K562 (cell line): ENCODE data around the gene TMEM59. TPM values are rescaled to one million over a fixed set of nuclear protein-coding genes. Genes with fewer than 3 reads are reported as not detected.
"Not testable (repeated sequence)": the region's sequence is repeated elsewhere in the genome, so short reads cannot be mapped to it uniquely, and the experiment has no call there.

Source experiments
- ATAC-seq: fragments of 200-7000 bp; cut with Tn5 transposase; 3 replicates; pipeline ENCODE4 v1.9.1; 2020; ENCODE audit warnings: moderate library complexity
- BruUV-seq: library from RNA; stranded (reverse); fragments of 400-500 nt; replicated peaks from 2 replicates; lab custom pipeline; 2021; lab: Mats Ljungman, UMichigan
- CTCF ChIA-PET: fragments of 300-600 bp; formaldehyde crosslinking; extraction: SDS; loops from one replicate; lab custom pipeline; 2021; ENCODE audit warnings: low intra/inter-chr PET ratio; lab: Yijun Ruan, JAX
- POLR2A ChIA-PET: fragments of 300-600, 350-650 bp; sonication (Branson Sonifier 250); formaldehyde crosslinking; extraction: SDS; loops from one replicate; lab custom pipeline; 2021; ENCODE audit warnings: antibody characterized with exemption, inconsistent platforms; lab: Yijun Ruan, JAX
- DNase-seq, 4 experiments: peaks; one replicate each; pipeline versions ENCODE4 v3.0.0 to v3.0.0-alpha.2; 2011 to 2018; ENCODE audit warnings: low spot score in 3 of 4, mixed read lengths in 3 of 4; ENCODE audit errors: extremely low read depth in 1 of 4
- FAIRE-seq: peaks from 2 replicates; lab custom pipeline; 2011; peaks lifted over from hg19 to GRCh38; lab: Jason Lieb, UNC
- H2AFZ ChIP-seq: 2 replicates; pipeline ENCODE4 v1.6.0; 2011; ENCODE audit warnings: low read depth, low read length, control low read depth, inconsistent platforms
- H3K27ac ChIP-seq: fragments of 200-600 bp; 3 replicates; pipeline ENCODE4 v1.8.0; 2011; ENCODE audit warnings: low read depth, mild to moderate bottlenecking, control low read depth, inconsistent platforms, low read length, moderate library complexity, mixed read lengths; ENCODE audit errors: extremely low read depth
- H3K27me3 ChIP-seq, 2 experiments: fragments of 300-600 bp in 1 of 2; 2 replicates in 1 of 2; 3 replicates in 1 of 2; pipeline versions ENCODE4 v1.6.0 to v1.8.0; 2011; ENCODE audit warnings: inconsistent platforms in 2 of 2, low read length in 2 of 2, mild to moderate bottlenecking in 1 of 2, mixed read lengths in 1 of 2, moderate library complexity in 1 of 2; ENCODE audit not compliant: control insufficient read depth in 2 of 2, insufficient read depth in 2 of 2
- H3K36me3 ChIP-seq: fragments of 300-600 bp; 3 replicates; pipeline ENCODE4 v1.8.0; 2011; ENCODE audit warnings: mild to moderate bottlenecking, low read length, inconsistent platforms; ENCODE audit not compliant: control insufficient read depth, insufficient read depth
- H3K4me1 ChIP-seq, 2 experiments: fragments of 200-600 bp in 1 of 2; replicated peaks in 1 of 2; 2 replicates in 1 of 2; 3 replicates in 1 of 2; pipeline versions ENCODE4 v1.5.1 to v1.8.0; 2011; ENCODE audit warnings: inconsistent platforms in 2 of 2, low read length in 2 of 2, mild to moderate bottlenecking in 1 of 2, mixed read lengths in 1 of 2, moderate library complexity in 1 of 2; ENCODE audit not compliant: control insufficient read depth in 2 of 2, insufficient read depth in 2 of 2
- H3K4me2 ChIP-seq: 2 replicates; pipeline ENCODE4 v1.6.1; 2011; ENCODE audit warnings: low read length, control low read depth, inconsistent platforms, mixed read lengths; ENCODE audit not compliant: insufficient read depth
- H3K4me3 ChIP-seq: fragments of 200-600 bp; sonication (generic), shearing (Covaris generic); 2 replicates; pipeline ENCODE4 v1.5.1; 2016; ENCODE audit warnings: control low read depth, inconsistent platforms
- H3K79me2 ChIP-seq: fragments of 200-600 bp; 3 replicates; pipeline ENCODE4 v1.8.0; 2011; ENCODE audit warnings: low read length, inconsistent platforms; ENCODE audit not compliant: control insufficient read depth, insufficient read depth
- H3K9ac ChIP-seq, 2 experiments: 2 replicates each; pipeline versions ENCODE4 v1.6.0 to v1.6.1; 2011; ENCODE audit warnings: low read depth in 2 of 2, low read length in 2 of 2, control low read depth in 1 of 2, inconsistent platforms in 1 of 2, mild to moderate bottlenecking in 1 of 2, mixed read lengths in 1 of 2; ENCODE audit not compliant: insufficient read depth in 1 of 2
- H3K9me1 ChIP-seq: one replicate; pipeline ENCODE4 v1.6.0; 2011; ENCODE audit warnings: inconsistent platforms, mild to moderate bottlenecking, low read length, moderate library complexity; ENCODE audit not compliant: control insufficient read depth, insufficient read depth
- H3K9me3 ChIP-seq: replicated peaks from 2 replicates; pipeline ENCODE4 v1.5.1; 2011; ENCODE audit warnings: low read depth, low read length, inconsistent platforms; ENCODE audit not compliant: control insufficient read depth, insufficient read depth
- H4K20me1 ChIP-seq: replicated peaks from 2 replicates; pipeline ENCODE4 v1.6.1; 2011; ENCODE audit warnings: low read length, inconsistent platforms, mixed read lengths; ENCODE audit not compliant: control insufficient read depth, insufficient read depth
- CC2D1A ChIP-seq: fragments of 450-650 bp; IDR thresholded peaks from 2 replicates; pipeline ENCODE4 v1.6.1; 2017; ENCODE audit warnings: mild to moderate bottlenecking
- NR2C2 ChIP-seq, 2 experiments: fragments of 200-800 bp in 1 of 2; sonication (Bioruptor generic) in 1 of 2; sonication (generic) in 1 of 2; formaldehyde crosslinking in 1 of 2; IDR thresholded peaks; 2 replicates each; pipeline versions ENCODE4 v1.6.1 to v1.8.0; 2016 to 2022; ENCODE audit warnings: mild to moderate bottlenecking in 1 of 2, missing compliant biosample characterization in 1 of 2, missing genetic modification characterization in 1 of 2, missing genetic modification reagents in 1 of 2
- RBM25 ChIP-seq: fragments of 200-400 bp; formaldehyde crosslinking; IDR thresholded peaks from 2 replicates; pipeline ENCODE4 v1.6.1; 2018; ENCODE audit warnings: low read length, low read depth, moderate library complexity; ENCODE audit not compliant: severe bottlenecking
- RFX7 ChIP-seq: fragments of 250-450 bp; sonication (Bioruptor Pico); IDR thresholded peaks from 2 replicates; pipeline ENCODE4 v1.5.1; 2021; ENCODE audit warnings: mild to moderate bottlenecking
- SPI1 ChIP-seq: IDR thresholded peaks from 2 replicates; pipeline ENCODE4 v1.6.1; 2011; ENCODE audit warnings: low read depth, low read length, control low read depth, borderline replicate concordance
- ZNF121 ChIP-seq: sonication (generic); formaldehyde crosslinking; conservative IDR thresholded peaks from 2 replicates; pipeline ENCODE4 v1.8.0; 2022; ENCODE audit warnings: missing genetic modification reagents
- ZNF274 ChIP-seq: IDR thresholded peaks from 2 replicates; pipeline ENCODE4 v1.6.1; 2011; ENCODE audit warnings: low read depth, mild to moderate bottlenecking, low read length, moderate library complexity, borderline replicate concordance
- ZNF583 ChIP-seq: fragments of 250-450 bp; sonication (Bioruptor Pico); IDR thresholded peaks from 2 replicates; pipeline ENCODE4 v1.4.0; 2020
- WGBS: fragments of 100-300 bp; shearing (Covaris generic); methylation state at CpG from one replicate; pipeline ENCODE4 v1.1.6; 2016; ENCODE audit warnings: low coverage, mixed read lengths; ENCODE audit not compliant: insufficient coverage; ENCODE audit errors: missing lambda C conversion rate; 5-methylcytosine and 5-hydroxymethylcytosine counted together
- in situ Hi-C: fragments of 300-500 bp; cut with MboI; formaldehyde crosslinking; loops from 4 replicates; pipeline ENCODE4 v1.15.0; 2018; ENCODE audit warnings: inconsistent platforms, mixed read lengths
- intact Hi-C: fragments of 100-400 bp; cut with micrococcal nuclease; formaldehyde crosslinking; loops from 2 replicates; pipeline ENCODE4 v1.14.2; 2022
- polyA plus RNA-seq, 8 experiments: library from polyadenylated mRNA; depleted of rRNA in 4 of 8; stranded (reverse) in 5 of 8; unstranded in 3 of 8; fragments of >200 nt; fragmentation: Nextera tagmentation in 2 of 8; fragmentation: Illumina TruSeq in 1 of 8; extraction: Ambion mirVana in 2 of 8; extraction: Trizol in 1 of 8; gene quantifications; 2 replicates each; pipeline versions ENCODE4 v1.2.1 to v1.2.3, GENCODE V29; 2011 to 2014; ENCODE audit warnings: inconsistent platforms in 1 of 8, missing spikeins in 1 of 8
- total RNA-seq, 7 experiments: library from RNA; depleted of rRNA in 6 of 7; stranded (reverse); fragments of >200 nt in 6 of 7; fragmentation: Illumina TruSeq in 2 of 7; extraction: Trizol in 2 of 7; gene quantifications; 2 replicates each; pipeline versions ENCODE4 v1.2.1 to v1.2.3, GENCODE V29; 2011 to 2021; ENCODE audit warnings: low replicate concordance in 1 of 7

Gene TMEM59
- total and polyA plus RNA-seq, 9 of the 15 experiments (the other 6 are each of a cell fraction or from before 2014, with no cell fraction given): 93.1 to 316 (median 151) TPM

DNA sequence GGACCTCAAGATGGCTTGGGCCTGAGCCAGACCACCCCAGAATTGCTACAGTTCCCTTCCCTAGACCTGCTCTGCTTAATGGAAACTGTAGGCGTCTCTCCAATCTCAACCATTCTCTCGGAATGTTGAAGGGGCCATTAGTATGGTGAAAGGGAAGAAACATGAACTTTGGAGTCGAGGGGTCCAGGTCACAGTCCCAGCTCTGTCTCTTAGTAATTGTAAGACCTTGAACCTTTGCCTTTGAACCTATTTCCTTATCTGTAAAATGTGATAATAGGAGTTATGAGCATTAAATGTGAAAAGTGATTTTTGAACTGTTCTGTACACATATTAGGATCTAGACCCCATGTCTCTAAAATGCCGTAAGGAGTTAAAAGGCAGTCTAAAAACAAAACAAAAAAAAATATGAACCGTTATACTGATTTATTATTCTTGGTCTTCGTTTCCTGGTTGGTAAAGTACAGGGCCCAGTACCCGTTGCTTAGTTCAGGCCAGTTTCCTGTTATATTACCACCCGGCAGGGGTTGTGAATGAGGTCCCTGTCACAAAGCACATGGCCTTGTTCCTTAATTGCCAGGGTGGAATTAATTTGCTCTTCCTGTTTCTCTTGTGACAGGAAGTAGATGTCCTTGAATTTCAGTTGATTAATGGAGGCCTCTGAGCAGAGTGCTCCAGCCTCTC is 42.7 kb upstream of the TMEM59 start (continued):
- TF ChIP-seq SPI1 (peak; percentile 61; the same call in 1 of the 2 replicates), ZNF274 (no peak), ZNF583 (CRISPR knock-in tag) (no peak), CC2D1A (no peak), RFX7 (CRISPR knock-in tag) (no peak), NR2C2 (CRISPR knock-in tag; IDR thresholded peaks at IDR 0.05) (no peak), NR2C2 (tag; IDR thresholded peaks at IDR 0.05) (peak; percentile 39; the same call in 1 of the 2 replicates)

- H3K36me3 ChIP-seq, H3K4me2 ChIP-seq, H3K9me3 ChIP-seq, intact Hi-C loops, CTCF ChIA-PET, H3K4me3 ChIP-seq, BruUV-seq, H3K9ac ChIP-seq, H3K27ac ChIP-seq, H3K9me1 ChIP-seq, DNase-seq, H3K79me2 ChIP-seq, H3K4me1 ChIP-seq, H3K27me3 ChIP-seq, ATAC-seq, in situ Hi-C loops, H2AFZ ChIP-seq, FAIRE-seq, H4K20me1 ChIP-seq: not testable (repeated sequence)
- 94% methylated on average over 1 of the region's 1 CpG for WGBS
- TF ChIP-seq ZNF121 (CRISPR knock-in tag): 0 out of 2 replicates have a peak, but pooled peaks have one; percentile 34
- TF ChIP-seq RBM25: peak; percentile 17
- POLR2A ChIA-PET: interaction anchor here (0.6 to 2.3 kb wide), 3 partner anchors 13 to 177 kb away, joined by 3 to 7 read pairs (median 3); no protein-coding TSS in a partner anchor
These were observed 41.7 kb upstream of the TMEM59 start for GRCh38 chr1:54094730-54095105.
